HTR-8/SVneo (cell line): Measurements from ENCODE around the gene MTR.
"Not testable (repeated sequence)": the region's sequence is repeated elsewhere in the genome, so short reads cannot be mapped to it uniquely, and the experiment has no call there.

Source experiments
- DNase-seq: peaks from one replicate; pipeline ENCODE4 v3.0.0; 2011; ENCODE audit warnings: low spot score, mixed read lengths; ENCODE audit not compliant: insufficient read length
- FAIRE-seq: peaks from 2 replicates; lab custom pipeline; 2011; peaks lifted over from hg19 to GRCh38; lab: Jason Lieb, UNC

The MTR gene

DNA sequence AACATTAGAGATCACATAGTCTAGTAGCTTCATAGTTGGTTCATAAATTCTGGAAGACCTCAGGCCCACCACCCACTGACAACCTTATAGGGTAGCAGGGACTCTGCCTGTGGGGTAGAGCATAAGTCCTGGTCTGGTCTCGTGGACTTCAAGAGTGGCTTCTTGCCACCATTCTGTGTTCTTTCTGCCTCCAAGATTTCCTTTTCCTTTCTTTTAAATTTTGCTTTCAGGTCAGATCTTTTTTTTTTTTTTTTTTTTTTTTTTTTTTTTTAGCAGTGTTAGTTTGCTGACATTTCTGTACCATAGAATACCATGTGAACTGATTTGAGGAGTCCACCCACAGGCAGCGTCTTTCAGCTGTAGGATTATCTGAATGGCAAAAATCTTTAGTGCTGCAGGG lies 28.5 kb downstream of the MTR start:
- DNase-seq (no peak), FAIRE-seq (no peak)

DNA sequence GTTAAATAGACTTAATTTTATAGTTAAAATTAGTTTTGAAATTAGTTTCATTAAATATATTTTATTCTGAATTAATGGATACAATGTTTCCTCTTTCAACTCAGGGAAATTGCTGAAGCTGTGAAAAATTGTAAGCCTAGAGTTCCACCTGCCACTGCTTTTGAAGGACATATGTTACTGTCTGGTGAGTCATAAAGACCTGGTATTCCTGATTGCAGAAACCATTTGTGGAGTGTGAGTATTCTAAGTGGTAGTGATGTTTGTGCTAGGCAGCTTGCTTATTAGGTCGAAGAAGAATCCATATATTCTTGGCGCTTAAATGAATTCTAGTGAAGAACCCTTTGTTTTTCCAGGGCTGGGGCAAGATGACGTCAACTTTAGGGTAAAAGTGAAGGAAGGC lies 34.0 kb downstream of the MTR start:
- DNase-seq: no peak
- no peak for FAIRE-seq

DNA sequence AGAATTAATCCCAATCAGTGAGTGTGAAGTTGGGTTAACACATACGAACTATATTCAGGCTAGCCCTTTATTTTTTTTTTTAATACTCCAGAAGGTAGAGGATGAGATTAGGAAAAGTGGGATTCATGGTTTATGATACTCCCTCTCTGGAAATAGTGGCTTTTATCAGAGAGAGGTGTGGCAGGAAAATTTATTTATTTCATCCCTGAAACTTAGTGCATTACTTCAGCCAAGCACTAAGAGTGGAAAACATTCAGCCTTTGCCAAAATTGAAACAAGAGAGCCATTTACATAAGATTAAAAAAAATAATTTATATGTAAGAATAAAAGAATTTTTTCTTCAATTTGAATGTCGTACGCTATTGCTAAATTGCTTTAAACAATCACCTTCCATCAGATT lies 35.0 kb downstream of the MTR start:
- DNase-seq: no peak
- no peak for FAIRE-seq

DNA sequence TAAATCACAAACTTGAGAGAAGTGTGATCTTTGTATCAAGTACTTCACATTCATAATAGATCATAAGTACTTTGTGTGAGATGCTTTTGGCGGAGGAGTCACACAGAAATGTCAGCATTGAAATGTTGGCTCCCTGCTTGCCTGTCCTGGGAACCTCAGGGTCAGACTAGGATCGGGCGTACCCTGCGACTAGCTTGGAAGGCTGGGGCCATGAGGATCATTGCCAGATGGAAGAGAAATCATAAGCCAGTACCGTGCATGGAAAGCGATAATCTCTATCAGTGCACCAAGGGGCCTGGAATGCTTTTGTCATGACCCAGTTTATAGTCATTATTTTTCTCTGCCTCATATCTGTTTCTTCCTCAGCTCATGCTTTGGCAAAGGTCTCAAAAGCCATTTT lies 35.5 kb downstream of the MTR start:
- DNase-seq (no peak), FAIRE-seq (no peak)

DNA sequence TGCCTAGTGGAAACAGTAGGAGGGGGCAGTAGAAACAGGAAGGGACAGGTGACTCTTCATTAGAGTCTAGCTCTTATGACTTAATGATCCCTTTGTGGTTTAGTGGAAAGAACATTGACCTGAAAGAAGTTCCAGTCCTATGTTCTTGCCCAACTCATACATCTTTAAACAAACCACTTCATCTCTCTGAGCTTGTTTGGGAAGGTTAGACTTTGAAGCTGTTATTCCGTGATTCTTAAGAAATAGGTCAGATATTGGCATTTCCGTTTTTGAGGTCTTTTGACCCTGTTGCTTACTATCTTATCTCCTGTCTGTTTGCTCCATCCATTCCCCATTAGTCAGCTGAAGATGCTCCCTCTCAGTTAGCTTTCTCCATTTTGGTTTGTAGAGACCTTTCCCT lies 38.5 kb downstream of the MTR start:
- no peak for DNase-seq
- FAIRE-seq: no peak

DNA sequence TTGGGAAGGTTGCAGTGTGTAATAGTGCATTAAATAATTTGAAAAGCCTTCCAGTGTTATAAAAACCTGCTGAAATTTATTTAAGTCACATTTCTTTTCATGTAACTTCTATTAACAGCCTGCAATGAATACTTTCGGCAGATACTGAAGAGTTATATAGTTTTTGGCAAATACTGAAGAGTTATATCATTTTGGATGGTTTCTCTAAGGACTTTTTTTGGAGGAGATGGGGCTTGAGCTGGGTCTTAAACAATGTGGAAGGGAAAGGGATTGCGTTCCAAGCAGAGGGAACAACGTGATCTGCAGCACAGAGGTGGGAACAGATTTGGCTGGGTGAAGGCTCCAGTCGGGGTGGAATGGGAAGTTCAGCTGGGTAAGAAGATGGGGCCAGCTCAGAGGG lies 39.8 kb downstream of the MTR start:
- no peak for FAIRE-seq

DNA sequence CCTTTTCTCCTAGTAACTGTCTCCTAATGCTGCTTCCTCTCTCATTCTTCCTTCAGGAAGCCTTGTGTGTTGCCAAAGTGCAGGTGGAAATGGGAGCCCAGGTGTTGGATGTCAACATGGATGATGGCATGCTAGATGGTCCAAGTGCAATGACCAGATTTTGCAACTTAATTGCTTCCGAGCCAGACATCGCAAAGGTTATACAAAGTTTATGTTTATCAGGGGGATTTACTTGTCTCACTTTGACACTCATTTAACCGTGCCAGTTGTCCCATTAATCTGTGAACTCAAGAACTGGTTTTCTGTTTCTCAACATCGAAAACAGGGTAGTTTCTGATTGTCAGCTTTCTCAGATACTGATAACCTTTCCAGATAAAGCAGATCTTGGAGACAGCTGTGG lies 40.4 kb downstream of the MTR start:
- DNase-seq (no peak), FAIRE-seq (no peak)

More for the DNA sequence above, 39.8 kb downstream of the MTR start:
- DNase-seq: no peak

DNA sequence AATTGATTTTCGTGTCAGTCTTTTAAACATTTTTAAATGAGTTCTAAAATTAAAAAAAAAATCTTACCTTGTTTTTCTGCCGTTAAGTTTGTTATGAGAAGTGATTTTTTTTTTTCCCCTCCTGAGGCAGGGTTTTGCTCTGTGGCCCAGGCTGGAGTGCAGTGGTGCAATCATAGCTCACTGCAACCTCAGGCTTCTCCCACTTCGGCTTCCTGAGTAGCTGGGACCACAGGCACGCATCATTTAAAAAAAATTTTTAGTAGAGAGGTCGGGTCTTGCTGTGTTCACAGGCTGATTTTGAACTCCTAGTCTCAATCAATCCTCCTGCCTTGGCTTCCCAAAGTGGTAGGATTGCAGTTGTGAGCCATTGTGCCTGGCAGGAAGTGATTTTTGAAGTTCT lies 41.1 kb downstream of the MTR start:
- FAIRE-seq (no peak), DNase-seq (no peak)

DNA sequence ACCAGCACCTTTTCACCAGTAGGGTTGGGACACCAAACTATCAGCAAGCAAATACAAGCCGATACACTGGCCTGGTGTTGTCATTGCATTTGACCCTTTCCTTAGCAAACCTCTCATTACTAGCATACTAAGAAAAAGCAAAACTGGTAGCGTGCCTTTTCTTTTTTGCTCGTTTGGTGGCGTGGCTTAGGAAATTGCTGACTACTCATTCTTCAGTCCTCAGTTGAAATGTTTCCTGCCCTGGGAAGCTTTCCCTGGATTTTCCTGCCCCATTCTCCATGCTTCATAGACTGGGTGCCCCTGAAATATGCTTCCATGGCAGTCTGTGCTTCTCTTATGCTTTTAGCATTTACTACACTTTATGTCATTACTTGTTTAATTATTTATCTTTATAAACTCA lies 42.0 kb downstream of the MTR start:
- no peak for DNase-seq
- no peak for FAIRE-seq

DNA sequence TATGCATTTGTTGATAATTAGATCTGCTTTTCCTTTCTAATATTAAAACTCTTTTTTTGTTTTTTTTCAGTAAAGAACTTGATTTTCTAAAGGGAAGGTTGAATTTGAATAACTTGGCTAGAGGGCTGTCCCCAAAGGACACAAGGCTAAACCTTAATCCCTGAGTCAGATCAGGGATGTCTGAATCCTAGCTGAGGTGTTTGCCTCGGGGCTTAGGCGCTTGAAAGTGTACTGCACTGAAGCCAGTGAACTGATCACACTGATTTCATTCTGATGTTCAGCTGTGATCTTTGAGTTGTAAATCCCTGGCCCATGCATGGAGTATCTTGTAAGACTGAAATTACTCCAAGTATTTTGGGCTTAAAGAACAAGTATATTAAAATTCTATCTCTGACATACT lies 42.8 kb downstream of the MTR start:
- DNase-seq (no peak), FAIRE-seq (no peak)

DNA sequence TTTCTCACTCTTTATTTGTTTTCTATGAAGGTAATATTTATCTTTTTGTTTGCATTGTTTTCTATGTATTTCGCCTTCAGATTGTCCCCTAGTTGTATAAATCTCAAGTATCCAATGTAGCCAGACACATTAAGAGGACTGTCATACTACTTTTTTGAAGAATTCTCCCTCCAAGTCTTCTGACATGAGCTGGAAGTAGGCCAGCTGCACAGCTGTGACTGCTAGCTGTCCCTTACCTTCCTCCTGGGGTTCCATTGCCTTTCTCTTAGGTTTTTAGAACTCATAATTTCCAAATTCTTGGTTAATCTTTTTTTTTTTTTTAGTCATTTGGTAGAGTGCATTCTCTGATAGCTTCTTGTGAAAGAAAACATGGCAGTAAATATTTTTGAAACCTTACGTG lies 46.2 kb downstream of the MTR start:
- DNase-seq (no peak), FAIRE-seq (no peak)

DNA sequence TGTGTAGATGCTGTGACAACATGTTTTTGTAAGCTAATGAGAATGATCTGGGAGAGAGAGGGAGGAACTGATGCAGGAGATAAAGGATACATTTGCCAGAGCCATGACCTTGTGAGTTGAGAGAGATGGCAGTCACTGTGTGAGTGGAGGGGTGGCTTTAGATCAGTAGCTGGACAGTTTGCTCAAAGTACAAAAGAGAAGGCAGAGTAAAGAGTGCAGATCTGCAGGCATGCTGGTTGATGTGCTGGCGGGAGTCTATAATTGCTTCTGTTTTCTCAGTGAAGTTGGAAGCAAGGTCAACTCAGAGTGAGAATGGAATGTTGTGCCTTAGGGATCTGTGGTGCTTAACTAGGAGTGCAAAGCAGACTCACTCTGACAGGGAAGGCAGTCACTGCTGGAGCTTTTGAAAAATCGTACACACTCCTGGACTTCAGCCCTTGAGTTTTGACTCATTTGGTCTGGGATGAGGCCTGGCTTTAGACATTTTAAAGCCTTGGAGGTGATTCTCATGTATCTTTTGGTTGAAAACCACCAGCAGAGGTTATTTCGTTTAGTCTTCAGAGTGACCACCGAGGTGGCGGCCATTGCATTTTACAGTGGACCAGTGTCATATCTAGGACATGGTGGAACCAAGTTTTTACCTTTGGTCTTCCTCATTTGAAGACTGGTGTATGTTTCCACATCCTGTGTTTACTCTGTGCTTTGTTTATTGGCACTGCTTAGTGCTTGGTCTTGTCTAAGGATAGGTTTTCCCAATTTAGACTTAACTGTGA lies 49.6 kb downstream of the MTR start:
- DNase-seq (no peak), FAIRE-seq (no peak)

DNA sequence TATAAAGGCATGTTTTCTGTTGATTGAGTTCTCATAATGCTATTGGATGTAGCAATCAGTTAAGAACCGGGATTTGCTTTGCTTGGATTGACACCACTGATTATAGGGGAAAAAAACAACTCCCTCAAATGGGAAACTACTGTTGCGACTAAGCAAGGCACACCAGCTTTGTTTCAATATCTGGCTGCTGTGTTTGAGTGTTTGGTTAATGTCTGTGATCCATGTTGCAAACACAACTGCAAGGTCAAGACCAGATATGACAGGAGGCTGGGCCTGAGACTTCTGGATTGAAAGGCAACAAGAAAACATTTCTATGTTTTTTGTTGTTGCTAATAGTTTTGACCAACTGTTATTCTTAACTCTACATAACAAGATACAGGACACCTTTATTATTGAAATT lies 50.7 kb downstream of the MTR start:
- no peak for FAIRE-seq

DNA sequence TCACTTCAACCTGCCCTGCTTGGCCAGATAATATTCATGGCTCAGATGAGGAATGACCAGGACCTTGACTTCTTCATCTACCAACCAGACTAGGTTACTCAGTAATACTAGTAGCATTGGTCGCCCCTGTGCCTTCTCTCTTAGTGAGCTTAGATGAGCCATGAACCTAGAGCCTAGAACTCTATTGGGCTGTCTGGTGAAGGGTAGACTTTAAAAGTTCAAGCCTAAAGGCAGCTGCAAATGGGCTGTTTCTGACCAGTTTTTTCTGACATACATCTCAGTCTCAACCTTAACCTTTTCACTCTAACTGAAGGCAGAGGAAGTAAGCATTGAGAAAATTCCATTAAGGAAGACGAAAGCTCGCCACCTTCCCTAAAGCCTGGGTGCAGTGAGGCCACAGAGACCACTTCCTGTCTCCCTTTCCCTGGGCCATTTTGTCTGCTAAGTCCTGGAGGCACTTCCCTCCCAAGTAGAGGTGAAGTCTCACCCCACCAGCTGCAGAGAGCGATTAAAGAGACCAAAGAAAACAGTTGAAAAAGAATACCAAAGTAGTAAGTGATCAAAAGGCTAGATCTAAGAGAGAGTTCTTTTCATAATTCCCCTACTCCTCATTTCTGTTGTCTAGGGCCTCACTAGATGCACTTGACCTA lies 53.3 kb downstream of the MTR start:
- FAIRE-seq (no peak), DNase-seq (no peak)

More for the DNA sequence above, 50.7 kb downstream of the MTR start:
- no peak for DNase-seq

DNA sequence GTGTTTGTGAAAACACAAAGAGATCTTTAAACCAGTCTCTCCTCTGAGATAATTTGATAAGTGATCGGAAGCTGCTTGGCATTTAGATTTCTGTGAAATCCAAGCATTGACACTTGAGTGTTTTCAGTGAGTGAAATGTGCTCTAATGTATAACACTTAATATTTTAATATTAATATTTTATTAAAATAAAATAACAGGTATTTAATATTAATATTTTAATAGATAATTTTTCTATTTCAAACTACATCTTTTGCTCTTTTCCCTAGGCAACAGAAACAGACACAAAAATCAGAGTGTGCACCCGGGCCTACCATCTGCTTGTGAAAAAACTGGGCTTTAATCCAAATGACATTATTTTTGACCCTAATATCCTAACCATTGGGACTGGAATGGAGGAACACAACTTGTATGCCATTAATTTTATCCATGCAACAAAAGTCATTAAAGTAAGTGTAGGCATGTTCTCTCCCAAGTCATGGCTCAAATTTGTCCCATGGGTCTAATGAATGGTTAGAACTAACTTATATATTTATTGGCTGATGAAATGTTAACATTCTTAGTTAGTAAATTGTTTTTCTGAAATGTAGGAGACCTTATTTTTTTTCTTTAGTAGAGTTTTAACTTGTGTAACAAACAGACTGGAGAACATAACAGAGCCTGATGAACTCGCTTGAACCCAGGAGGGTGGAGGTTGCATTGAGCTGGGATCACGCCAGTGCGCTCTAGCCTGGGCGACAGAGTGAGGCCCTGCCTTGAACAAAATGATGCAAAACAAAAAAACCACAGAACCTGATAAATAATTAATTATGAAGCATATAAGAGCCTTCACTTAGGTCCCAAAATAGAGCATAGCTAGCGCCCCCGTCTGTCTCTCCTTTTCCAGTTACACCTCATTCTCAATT lies 55.2 kb downstream of the MTR start:
- FAIRE-seq: no peak
- DNase-seq: no peak

DNA sequence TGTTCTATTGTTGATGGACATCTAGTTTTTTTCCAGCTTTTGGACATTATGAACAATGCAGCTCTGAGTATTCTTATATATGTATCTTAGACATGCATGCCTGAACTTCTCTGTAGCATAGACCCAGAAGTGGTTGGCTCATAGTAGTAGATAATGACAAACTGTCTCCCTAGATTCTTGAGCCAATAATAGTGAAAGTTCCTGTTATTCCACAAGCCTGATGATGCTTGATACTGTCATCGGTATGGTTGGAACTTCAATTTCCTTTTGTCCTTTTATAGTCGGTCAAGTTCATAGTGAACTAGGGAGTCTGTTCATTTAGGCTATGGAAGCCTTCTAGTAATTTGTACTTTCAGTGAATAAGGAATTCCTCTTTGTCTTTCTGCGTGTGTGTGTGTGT lies 56.8 kb downstream of the MTR start:
- no peak for FAIRE-seq
- no peak for DNase-seq

DNA sequence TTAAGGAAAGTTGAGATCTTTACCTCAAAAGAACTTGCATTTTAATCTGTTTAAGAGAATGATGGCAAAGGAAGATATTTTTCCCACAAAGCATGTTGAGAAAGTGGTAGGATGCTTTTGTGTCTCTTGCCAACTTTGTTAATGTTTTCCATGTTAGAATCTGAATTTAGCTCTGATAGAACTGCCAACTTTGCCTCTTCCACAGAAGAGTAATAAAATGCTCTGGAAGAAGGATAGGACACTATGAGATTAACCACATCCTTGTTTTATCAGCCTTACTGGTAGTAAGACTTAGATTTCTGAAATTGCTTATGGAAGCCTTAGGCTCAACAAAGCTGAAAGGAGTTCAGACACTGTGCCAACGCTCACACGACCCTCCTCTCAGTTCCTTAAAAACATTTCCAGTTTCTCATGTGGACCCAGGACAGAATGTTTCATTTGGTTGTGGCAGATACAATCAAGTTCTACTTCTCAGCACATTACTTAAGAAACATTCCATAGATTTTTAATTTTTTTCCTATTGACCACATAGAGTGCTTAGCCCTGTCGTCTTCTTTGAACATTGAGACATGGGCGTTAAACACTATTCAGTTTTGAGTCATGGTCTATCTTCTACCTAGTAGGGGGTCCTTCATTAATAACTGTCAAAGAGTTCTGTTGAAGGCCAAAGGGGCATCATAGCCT lies 59.0 kb downstream of the MTR start:
- FAIRE-seq: no peak

DNA sequence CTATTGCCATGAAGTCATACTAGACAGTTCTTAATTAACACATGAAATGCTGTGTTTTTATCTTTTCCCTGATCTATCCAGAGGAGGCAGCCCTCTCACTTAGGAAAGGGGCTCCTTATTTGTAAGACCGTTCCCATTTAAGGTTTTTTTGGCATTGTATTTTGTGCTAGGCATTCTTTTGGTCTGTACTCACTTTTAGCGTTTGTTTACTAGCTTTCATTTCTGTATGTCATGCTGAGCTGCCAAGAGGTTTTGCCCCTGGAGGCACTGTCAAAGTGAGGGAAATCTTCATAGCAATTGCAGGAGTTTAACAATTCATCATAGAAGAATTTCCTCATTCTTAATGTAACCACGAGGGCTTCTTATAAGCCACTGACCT lies 59.5 kb downstream of the MTR start:
- FAIRE-seq: peak; percentile 83
- peak; percentile 49 for DNase-seq

More for the DNA sequence above, 59.0 kb downstream of the MTR start:
- no peak for DNase-seq

DNA sequence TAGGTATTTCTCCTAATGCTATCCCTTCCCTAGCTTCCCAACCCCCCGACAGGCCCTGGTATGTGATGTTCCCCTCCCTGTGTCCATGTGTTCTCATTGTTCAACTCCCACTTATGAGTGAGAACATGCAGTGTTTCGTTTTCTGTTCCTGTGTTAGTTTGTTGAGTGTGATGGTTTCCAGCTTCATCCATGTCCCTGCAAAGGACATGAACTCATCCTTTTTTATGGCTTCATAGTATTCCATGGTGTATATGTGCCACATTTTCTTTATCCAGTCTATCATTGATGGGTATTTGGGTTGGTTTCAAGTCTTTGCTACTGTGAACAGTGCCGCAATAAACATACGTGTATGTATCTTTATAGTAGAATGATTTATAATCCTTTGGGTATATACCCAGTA lies 61.6 kb downstream of the MTR start:
- FAIRE-seq, DNase-seq: not testable (repeated sequence)

DNA sequence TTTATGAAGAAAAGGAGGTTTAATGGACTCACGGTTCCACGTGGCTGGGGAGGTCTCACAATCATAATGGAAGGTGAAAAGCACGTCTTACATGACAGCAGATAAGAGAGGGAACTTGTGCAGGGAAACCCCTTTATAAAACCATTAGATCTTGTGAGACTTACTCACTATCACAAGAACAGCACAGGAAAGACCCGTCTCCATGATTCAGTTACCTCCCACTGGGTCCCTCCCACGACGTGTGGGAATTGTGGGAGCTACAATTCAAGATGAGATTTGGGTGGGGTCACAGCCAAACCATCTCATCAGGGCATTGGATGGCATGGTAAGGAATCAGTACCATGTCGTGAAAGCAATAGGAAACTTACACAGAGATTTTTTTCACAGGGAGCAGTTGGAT lies 63.1 kb downstream of the MTR start:
- FAIRE-seq (no peak), DNase-seq (no peak)
